NCI-H2171 treated with DMSO at 0.1 percent for 48 hours (cell line): ENCODE data around the gene C12orf43.

Experiments
- DNase-seq: peaks from one replicate; lab custom pipeline; 2025; lab: John Stamatoyannopoulos, UW

Gene C12orf43

GRCh38 chr12:121030576-121031212, 14.4 kb upstream of the C12orf43 start:
- no peak for DNase-seq

- DNase-seq: no peak
Measured at GRCh38 chr12:121026274-121027045, 10.2 kb upstream of the C12orf43 start.

- DNase-seq: no peak
Measured at GRCh38 chr12:121025442-121026226, 9.3 kb upstream of the C12orf43 start.

- no peak for DNase-seq
Measured at GRCh38 chr12:121023799-121024198, 7.5 kb upstream of the C12orf43 start.

GRCh38 chr12:121022713-121023112, 6.4 kb upstream of the C12orf43 start:
- DNase-seq: no peak

GRCh38 chr12:121021754-121022153, 5.5 kb upstream of the C12orf43 start:
- DNase-seq: no peak

GRCh38 chr12:121018860-121019617, 2.8 kb upstream of the C12orf43 start:
- no peak for DNase-seq

- DNase-seq: no peak
Measured at GRCh38 chr12:121017966-121018491, 1.7 kb upstream of the C12orf43 start.

GRCh38 chr12:121013715-121014114, 2.6 kb downstream of the C12orf43 start:
- no peak for DNase-seq

- no peak for DNase-seq
Measured at GRCh38 chr12:121011820-121012219, 4.5 kb downstream of the C12orf43 start.

GRCh38 chr12:121010860-121011259, 5.4 kb downstream of the C12orf43 start:
- no peak for DNase-seq

- DNase-seq: peak; percentile 46
Measured at GRCh38 chr12:121009741-121010140, 6.5 kb downstream of the C12orf43 start.

- DNase-seq: no peak
Measured at GRCh38 chr12:121008347-121009098, 7.8 kb downstream of the C12orf43 start.

- no peak for DNase-seq
Measured at GRCh38 chr12:121005346-121005815, 10.9 kb downstream of the C12orf43 start.

- DNase-seq: no peak
Measured at GRCh38 chr12:121004253-121004815, 12.0 kb downstream of the C12orf43 start.

GRCh38 chr12:121003650-121004049, 12.6 kb downstream of the C12orf43 start:
- no peak for DNase-seq

- DNase-seq: no peak
Measured at GRCh38 chr12:121001841-121002483, 14.3 kb downstream of the C12orf43 start.

- no peak for DNase-seq
Measured at GRCh38 chr12:121001060-121001459, 15.2 kb downstream of the C12orf43 start.

- DNase-seq: no peak
Measured at GRCh38 chr12:121000530-121000929, 15.8 kb downstream of the C12orf43 start.
